Fibroblast of pulmonary artery (primary cell): Measurements from ENCODE around the gene NUCKS1.

ENCODE experiments used
- DNase-seq: peaks from one replicate; pipeline ENCODE4 v3.0.0-alpha.2; 2010; ENCODE audit warnings: low read depth
- H3K4me3 ChIP-seq: replicated peaks from 2 replicates; pipeline ENCODE4 v1.5.1; 2011; ENCODE audit warnings: low read depth, mild to moderate bottlenecking, control low read depth, low read length, moderate library complexity
- CTCF ChIP-seq: IDR thresholded peaks from 2 replicates; pipeline ENCODE4 v1.5.1; 2011; ENCODE audit warnings: mild to moderate bottlenecking, control low read depth, low read length, inconsistent platforms; ENCODE audit errors: missing control alignments

The NUCKS1 gene

GRCh38 chr1:205678286-205679111, 71.5 kb downstream of the NUCKS1 start:
- peak; percentile 91 for DNase-seq
- TF ChIP-seq CTCF: no peak
- H3K4me3 ChIP-seq: peak overlapping the region; percentile 59

- no peak for DNase-seq
- no peak for TF ChIP-seq CTCF
These were observed 72.8 kb downstream of the NUCKS1 start for GRCh38 chr1:205677167-205677566.

GRCh38 chr1:205676597-205676996, 73.4 kb downstream of the NUCKS1 start:
- DNase-seq: no peak
- H3K4me3 ChIP-seq: no peak overlapping the region
- no peak for TF ChIP-seq CTCF

More at GRCh38 chr1:205677167-205677566, 72.8 kb downstream of the NUCKS1 start:
- H3K4me3 ChIP-seq: no peak overlapping the region

- no peak for DNase-seq
- TF ChIP-seq CTCF: no peak
- no peak overlapping the region for H3K4me3 ChIP-seq
These were observed 74.0 kb downstream of the NUCKS1 start for GRCh38 chr1:205676002-205676401.

- no peak for DNase-seq
- no peak overlapping the region for H3K4me3 ChIP-seq
- TF ChIP-seq CTCF: no peak
These were observed 74.7 kb downstream of the NUCKS1 start for GRCh38 chr1:205675247-205675646.

GRCh38 chr1:205672970-205673369, 77.0 kb downstream of the NUCKS1 start:
- H3K4me3 ChIP-seq: no peak overlapping the region
- TF ChIP-seq CTCF: no peak
- no peak for DNase-seq
